ENCODE results near the gene MRPL23. TPM values are rescaled to one million over a fixed set of nuclear protein-coding genes. Genes with fewer than 3 reads are reported as not detected.

MRPL23 gene
- total RNA-seq, 1 experiment from 2014 or later, result 123 TPM

DNA sequence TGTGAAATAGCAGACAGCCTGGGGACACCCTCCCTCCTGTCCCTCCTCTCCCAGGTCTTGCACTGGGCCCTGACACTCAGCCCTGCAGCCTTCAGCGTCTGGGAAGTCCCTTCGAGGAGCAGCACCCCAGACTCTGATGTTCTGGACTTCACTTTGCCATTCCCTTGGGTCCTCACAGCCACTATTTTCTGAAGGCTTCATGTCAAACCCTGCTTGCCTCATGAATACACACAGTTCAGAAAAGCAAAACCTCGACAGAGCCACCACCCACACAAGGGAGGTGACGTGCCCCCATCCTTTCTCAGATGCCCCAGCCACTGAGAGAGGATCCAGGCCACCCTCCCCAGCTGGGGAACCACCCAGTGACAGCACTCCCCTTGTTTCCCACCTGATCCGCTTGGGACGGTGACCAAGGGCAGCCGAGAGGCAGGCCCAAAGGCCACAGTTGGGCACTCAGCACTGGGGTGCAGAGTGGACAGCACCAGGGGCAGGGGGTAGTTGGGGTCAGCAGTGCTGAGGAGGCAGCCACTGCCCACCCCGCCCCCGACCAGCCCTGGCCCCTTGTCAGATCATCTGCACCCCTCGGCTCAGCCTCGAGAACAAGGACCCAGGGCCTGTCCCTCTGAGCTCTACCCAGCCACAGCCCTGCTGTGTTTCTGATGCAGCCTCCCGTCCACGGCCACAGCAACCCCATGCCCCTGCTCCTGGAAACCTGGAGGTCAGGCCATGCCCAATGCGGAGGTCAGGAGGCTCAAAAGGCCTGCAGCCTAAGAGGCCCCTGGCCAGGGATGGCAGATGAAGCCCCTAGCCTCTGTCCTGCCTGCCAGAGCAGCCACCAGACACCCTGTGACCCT lies 30.8 kb upstream of the MRPL23 start:
- H3K36me3 ChIP-seq (ENCODE audit: control insufficient read depth, insufficient read depth, low read length), result no peaks in the 10 kb centered on the region
- intact Hi-C loops (cut with micrococcal nuclease; ENCODE audit: unreplicated experiment) (loop anchor here (1.0 kb wide), 1 partner anchor 23 kb away; no protein-coding TSS in a partner anchor), in situ Hi-C loops (cut with HindIII; ENCODE audit: low pct_unique_long_range_greater_than_20kb, low sequenced_read_pairs) (no loop called here)
- BruUV-seq (replicated peaks), result no TSS peak
- no peak for DNase-seq (ENCODE audit: low read depth, low spot score)
- POLR2A ChIA-PET, result no interaction called here
- no peak overlapping the region for H3K4me3 ChIP-seq (ENCODE audit: low read depth in 2 of 2, low read length in 2 of 2)
- H3K4me1 ChIP-seq (ENCODE audit: control insufficient read depth, insufficient read depth, low read length), result peaks cover 5% of the 10 kb centered on the region
- no peak overlapping the region for H3K27ac ChIP-seq (ENCODE audit: low read length)
- TF ChIP-seq POLR2AphosphoS5 (IDR thresholded peaks at IDR 0.05; ENCODE audit: low read depth, low read length), result no peak
- TF ChIP-seq CTCF (IDR thresholded peaks at IDR 0.05), result no peak
- TF ChIP-seq TCF7L2 (IDR thresholded peaks at IDR 0.05; ENCODE audit: low read depth, low read length), result no peak
- TF ChIP-seq, protein P1, sequence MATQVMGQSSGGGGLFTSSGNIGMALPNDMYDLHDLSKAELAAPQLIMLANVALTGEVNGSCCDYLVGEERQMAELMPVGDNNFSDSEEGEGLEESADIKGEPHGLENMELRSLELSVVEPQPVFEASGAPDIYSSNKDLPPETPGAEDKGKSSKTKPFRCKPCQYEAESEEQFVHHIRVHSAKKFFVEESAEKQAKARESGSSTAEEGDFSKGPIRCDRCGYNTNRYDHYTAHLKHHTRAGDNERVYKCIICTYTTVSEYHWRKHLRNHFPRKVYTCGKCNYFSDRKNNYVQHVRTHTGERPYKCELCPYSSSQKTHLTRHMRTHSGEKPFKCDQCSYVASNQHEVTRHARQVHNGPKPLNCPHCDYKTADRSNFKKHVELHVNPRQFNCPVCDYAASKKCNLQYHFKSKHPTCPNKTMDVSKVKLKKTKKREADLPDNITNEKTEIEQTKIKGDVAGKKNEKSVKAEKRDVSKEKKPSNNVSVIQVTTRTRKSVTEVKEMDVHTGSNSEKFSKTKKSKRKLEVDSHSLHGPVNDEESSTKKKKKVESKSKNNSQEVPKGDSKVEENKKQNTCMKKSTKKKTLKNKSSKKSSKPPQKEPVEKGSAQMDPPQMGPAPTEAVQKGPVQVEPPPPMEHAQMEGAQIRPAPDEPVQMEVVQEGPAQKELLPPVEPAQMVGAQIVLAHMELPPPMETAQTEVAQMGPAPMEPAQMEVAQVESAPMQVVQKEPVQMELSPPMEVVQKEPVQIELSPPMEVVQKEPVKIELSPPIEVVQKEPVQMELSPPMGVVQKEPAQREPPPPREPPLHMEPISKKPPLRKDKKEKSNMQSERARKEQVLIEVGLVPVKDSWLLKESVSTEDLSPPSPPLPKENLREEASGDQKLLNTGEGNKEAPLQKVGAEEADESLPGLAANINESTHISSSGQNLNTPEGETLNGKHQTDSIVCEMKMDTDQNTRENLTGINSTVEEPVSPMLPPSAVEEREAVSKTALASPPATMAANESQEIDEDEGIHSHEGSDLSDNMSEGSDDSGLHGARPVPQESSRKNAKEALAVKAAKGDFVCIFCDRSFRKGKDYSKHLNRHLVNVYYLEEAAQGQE (IDR thresholded peaks at IDR 0.05; ENCODE audit: insufficient read depth in 1 of 2, low read depth in 2 of 2, low read length in 1 of 2), result no peak
- no peak for TF ChIP-seq SIN3A (IDR thresholded peaks at IDR 0.05; ENCODE audit: borderline replicate concordance, insufficient read depth, low read depth, low read length)
- no peak for ATAC-seq
- CTCF ChIA-PET, result interaction anchor here (0.6 to 1.7 kb wide), 3 partner anchors 34 to 222 kb away, joined by 3 to 15 read pairs (median 8); no protein-coding TSS in a partner anchor
- no peaks in the 10 kb centered on the region; the same call in 1 of the 2 replicates for H3K27me3 ChIP-seq (ENCODE audit: control insufficient read depth, insufficient read depth, low read length)
- H3K9me3 ChIP-seq (ENCODE audit: control insufficient read depth, insufficient read depth, low read depth, low read length), result no peaks in the 10 kb centered on the region

GRCh38 chr11:1916986-1917522 lies 30.1 kb upstream of the MRPL23 start:
- Histone ChIP-seq H3K4me1 (ENCODE audit: control insufficient read depth, insufficient read depth, low read length) (peaks cover 9% of the 10 kb centered on the region), H3K4me3 (ENCODE audit: low read depth in 2 of 2, low read length in 2 of 2) (no peak overlapping the region), H3K27me3 (ENCODE audit: control insufficient read depth, insufficient read depth, low read length) (no peaks in the 10 kb centered on the region; the same call in 1 of the 2 replicates), H3K27ac (ENCODE audit: low read length) (no peak overlapping the region), H3K9me3 (ENCODE audit: control insufficient read depth, insufficient read depth, low read depth, low read length) (no peaks in the 10 kb centered on the region), H3K36me3 (ENCODE audit: control insufficient read depth, insufficient read depth, low read length) (no peaks in the 10 kb centered on the region)
- CTCF ChIA-PET, result interaction anchor here (0.6 to 1.7 kb wide), 5 partner anchors 35 to 223 kb away, joined by 3 to 15 read pairs (median 3); no protein-coding TSS in a partner anchor
- ATAC-seq (no peak), DNase-seq (ENCODE audit: low read depth, low spot score) (no peak)
- no TSS peak for BruUV-seq (replicated peaks)
- in situ Hi-C loops (cut with HindIII; ENCODE audit: low pct_unique_long_range_greater_than_20kb, low sequenced_read_pairs), result no loop called here
- TF ChIP-seq TCF7L2 (IDR thresholded peaks at IDR 0.05; ENCODE audit: low read depth, low read length) (no peak), CTCF (IDR thresholded peaks at IDR 0.05) (no peak), SIN3A (IDR thresholded peaks at IDR 0.05; ENCODE audit: borderline replicate concordance, insufficient read depth, low read depth, low read length) (no peak), POLR2AphosphoS5 (IDR thresholded peaks at IDR 0.05; ENCODE audit: low read depth, low read length) (no peak)
- TF ChIP-seq, protein P1 (IDR thresholded peaks at IDR 0.05; ENCODE audit: insufficient read depth in 1 of 2, low read depth in 2 of 2, low read length in 1 of 2), result no peak
- intact Hi-C loops (cut with micrococcal nuclease; ENCODE audit: unreplicated experiment), result loop anchor here (1.0 kb wide), 1 partner anchor 24 kb away; no protein-coding TSS in a partner anchor
- POLR2A ChIA-PET, result no interaction called here

All from Panc1 (cell line).